Osteoblast (primary cell): Measurements from ENCODE around the gene TFDP2. TPM values are rescaled to one million over a fixed set of nuclear protein-coding genes. Genes with fewer than 3 reads are reported as not detected.

Experiments
- DNase-seq: peaks from one replicate; pipeline ENCODE4 v3.0.0; 2011; ENCODE audit warnings: low spot score, mixed read lengths; ENCODE audit not compliant: insufficient read length; ENCODE audit errors: missing footprints
- H2AFZ ChIP-seq: 2 replicates; pipeline ENCODE4 v1.6.0; 2011; ENCODE audit warnings: mild to moderate bottlenecking, low read length
- H3K27ac ChIP-seq: 2 replicates; pipeline ENCODE4 v1.5.1; 2011; ENCODE audit warnings: mild to moderate bottlenecking, low read depth, low read length, moderate library complexity
- H3K27me3 ChIP-seq: 2 replicates; pipeline ENCODE4 v1.6.0; 2012; ENCODE audit warnings: mild to moderate bottlenecking, control low read depth, inconsistent platforms, low read length, moderate library complexity; ENCODE audit not compliant: insufficient read depth
- H3K36me3 ChIP-seq: 2 replicates; pipeline ENCODE4 v1.5.1; 2011; ENCODE audit warnings: mild to moderate bottlenecking, low read length, control low read depth, moderate library complexity; ENCODE audit not compliant: insufficient read depth
- H3K4me1 ChIP-seq: 2 replicates; pipeline ENCODE4 v1.5.1; 2011; ENCODE audit warnings: mild to moderate bottlenecking, low read length, control low read depth, moderate library complexity; ENCODE audit not compliant: insufficient read depth
- H3K4me2 ChIP-seq: 2 replicates; pipeline ENCODE4 v1.6.0; 2011; ENCODE audit warnings: mild to moderate bottlenecking, low read length; ENCODE audit not compliant: insufficient read depth
- H3K4me3 ChIP-seq: fragments of 200-600 bp; sonication (generic); 3 replicates; pipeline ENCODE4 v1.5.1; 2012; ENCODE audit warnings: mild to moderate bottlenecking, low read length, inconsistent platforms; ENCODE audit not compliant: insufficient read depth
- H3K79me2 ChIP-seq: 2 replicates; pipeline ENCODE4 v1.6.0; 2012; ENCODE audit warnings: mild to moderate bottlenecking, low read length, control low read depth, inconsistent platforms; ENCODE audit not compliant: insufficient read depth
- H3K9me3 ChIP-seq: 2 replicates; pipeline ENCODE4 v1.5.1; 2011; ENCODE audit warnings: low read depth, low read length, control low read depth
- H4K20me1 ChIP-seq: 2 replicates; pipeline ENCODE4 v1.6.0; 2012; ENCODE audit warnings: mild to moderate bottlenecking, low read length, control low read depth; ENCODE audit not compliant: insufficient read depth
- total RNA-seq: library from RNA; depleted of rRNA; stranded (reverse); fragments of >200 nt; gene quantifications from 2 replicates; pipeline ENCODE4 v1.2.3, GENCODE V29; 2012
- TF ChIP-seq, protein P1 (sequence below): IDR thresholded peaks from 2 replicates; pipeline ENCODE4 v1.5.1; 2011; ENCODE audit warnings: mild to moderate bottlenecking, low read depth, low read length, moderate library complexity; ENCODE audit errors: extremely low read depth

The TFDP2 gene
- total RNA-seq, 1 donor, result 41.6 TPM

DNA sequence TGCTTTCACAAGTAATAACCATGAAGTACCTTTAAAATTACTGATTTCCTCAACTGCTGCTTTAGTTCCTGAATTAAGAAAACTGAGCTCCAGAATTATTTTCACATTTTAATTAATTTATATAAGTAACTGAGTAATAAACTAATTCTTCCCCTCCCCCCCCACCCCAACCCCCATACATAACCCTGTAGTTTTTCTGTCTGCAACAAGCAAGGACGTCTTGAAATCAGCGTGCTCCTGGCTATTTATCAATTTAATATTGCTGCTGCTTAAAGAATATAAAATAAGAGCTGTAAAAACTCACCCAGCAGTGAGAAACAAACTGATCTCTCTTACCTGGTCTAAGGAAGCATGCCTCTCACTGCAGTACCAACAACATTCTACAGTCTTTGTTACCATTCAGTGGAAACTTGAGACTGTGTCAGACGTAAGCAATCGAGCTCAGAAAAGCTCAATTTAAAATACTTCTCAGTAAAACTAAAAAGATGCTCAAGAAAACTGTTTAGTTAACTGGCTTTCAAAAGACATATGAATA is 121.0 kb downstream of the TFDP2 start:
- peak; percentile 66 for DNase-seq
- Histone ChIP-seq H3K27me3 (no peaks in the 10 kb centered on the region), H4K20me1 (no peaks in the 10 kb centered on the region), H3K4me2 (peak overlapping the region; percentile 89), H2AFZ (peak overlapping the region; percentile 84), H3K4me1 (peaks cover 5% of the 10 kb centered on the region), H3K27ac (no peak overlapping the region), H3K9me3 (no peaks in the 10 kb centered on the region), H3K36me3 (no peaks in the 10 kb centered on the region), H3K79me2 (no peaks in the 10 kb centered on the region), H3K4me3 (peak overlapping the region; percentile 72)
- TF ChIP-seq, protein P1, sequence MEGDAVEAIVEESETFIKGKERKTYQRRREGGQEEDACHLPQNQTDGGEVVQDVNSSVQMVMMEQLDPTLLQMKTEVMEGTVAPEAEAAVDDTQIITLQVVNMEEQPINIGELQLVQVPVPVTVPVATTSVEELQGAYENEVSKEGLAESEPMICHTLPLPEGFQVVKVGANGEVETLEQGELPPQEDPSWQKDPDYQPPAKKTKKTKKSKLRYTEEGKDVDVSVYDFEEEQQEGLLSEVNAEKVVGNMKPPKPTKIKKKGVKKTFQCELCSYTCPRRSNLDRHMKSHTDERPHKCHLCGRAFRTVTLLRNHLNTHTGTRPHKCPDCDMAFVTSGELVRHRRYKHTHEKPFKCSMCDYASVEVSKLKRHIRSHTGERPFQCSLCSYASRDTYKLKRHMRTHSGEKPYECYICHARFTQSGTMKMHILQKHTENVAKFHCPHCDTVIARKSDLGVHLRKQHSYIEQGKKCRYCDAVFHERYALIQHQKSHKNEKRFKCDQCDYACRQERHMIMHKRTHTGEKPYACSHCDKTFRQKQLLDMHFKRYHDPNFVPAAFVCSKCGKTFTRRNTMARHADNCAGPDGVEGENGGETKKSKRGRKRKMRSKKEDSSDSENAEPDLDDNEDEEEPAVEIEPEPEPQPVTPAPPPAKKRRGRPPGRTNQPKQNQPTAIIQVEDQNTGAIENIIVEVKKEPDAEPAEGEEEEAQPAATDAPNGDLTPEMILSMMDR, result no peak

DNA sequence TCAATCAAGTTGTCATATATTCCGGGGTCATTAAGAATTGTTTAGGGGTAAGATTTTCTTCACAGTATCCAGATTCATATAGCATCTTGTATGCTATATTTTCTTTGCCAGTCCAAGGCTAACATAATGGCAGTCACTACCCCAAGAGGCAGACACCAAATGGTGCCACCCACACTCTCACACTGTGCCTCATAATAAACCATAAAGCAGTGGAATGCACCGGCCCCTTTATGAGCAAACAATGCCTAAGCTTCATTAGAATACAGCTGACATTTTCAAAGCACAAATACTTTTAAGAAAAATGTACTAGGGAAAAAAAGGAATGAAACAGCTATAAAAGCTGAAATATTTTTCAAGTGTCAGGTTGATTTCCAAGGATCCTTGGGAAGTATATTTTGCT is 121.6 kb downstream of the TFDP2 start:
- no peaks in the 10 kb centered on the region for H3K27me3 ChIP-seq
- peaks cover 5% of the 10 kb centered on the region for H3K4me1 ChIP-seq
- H3K79me2 ChIP-seq, result no peaks in the 10 kb centered on the region
- no peak for DNase-seq
- peak overlapping the region; percentile 72 for H3K4me3 ChIP-seq
- H3K27ac ChIP-seq, result no peak overlapping the region
- no peaks in the 10 kb centered on the region for H4K20me1 ChIP-seq
- peak overlapping the region; percentile 89 for H3K4me2 ChIP-seq
- TF ChIP-seq, protein P1, result no peak
- no peaks in the 10 kb centered on the region for H3K36me3 ChIP-seq
- H2AFZ ChIP-seq, result peak overlapping the region; percentile 8
- no peaks in the 10 kb centered on the region for H3K9me3 ChIP-seq

DNA sequence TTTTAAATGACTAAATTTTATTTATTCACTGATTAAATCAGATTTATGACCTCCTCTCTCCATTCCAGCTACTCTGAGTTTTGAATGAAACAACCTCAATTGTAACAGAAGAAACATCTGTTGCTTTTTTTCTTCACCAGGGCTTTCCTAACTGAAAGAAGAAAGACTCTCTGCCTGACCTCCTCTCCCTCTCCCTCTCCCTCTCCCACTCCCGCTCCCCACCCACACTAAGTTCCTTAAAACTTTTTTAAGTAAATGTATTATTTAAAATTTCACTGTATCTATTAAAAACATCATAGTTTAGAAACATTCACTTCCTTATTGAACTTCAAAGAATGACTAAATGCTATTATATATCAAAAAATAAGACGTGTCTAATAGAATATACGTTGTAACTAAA is 122.0 kb downstream of the TFDP2 start:
- Histone ChIP-seq H4K20me1 (no peaks in the 10 kb centered on the region), H3K27ac (no peak overlapping the region), H3K36me3 (no peaks in the 10 kb centered on the region), H3K4me2 (peak overlapping the region; percentile 89), H3K9me3 (no peaks in the 10 kb centered on the region), H3K79me2 (no peaks in the 10 kb centered on the region), H2AFZ (peak overlapping the region; percentile 8), H3K27me3 (no peaks in the 10 kb centered on the region), H3K4me1 (peaks cover 5% of the 10 kb centered on the region), H3K4me3 (peak overlapping the region; percentile 72)
- TF ChIP-seq, protein P1, result no peak
- no peak for DNase-seq

DNA sequence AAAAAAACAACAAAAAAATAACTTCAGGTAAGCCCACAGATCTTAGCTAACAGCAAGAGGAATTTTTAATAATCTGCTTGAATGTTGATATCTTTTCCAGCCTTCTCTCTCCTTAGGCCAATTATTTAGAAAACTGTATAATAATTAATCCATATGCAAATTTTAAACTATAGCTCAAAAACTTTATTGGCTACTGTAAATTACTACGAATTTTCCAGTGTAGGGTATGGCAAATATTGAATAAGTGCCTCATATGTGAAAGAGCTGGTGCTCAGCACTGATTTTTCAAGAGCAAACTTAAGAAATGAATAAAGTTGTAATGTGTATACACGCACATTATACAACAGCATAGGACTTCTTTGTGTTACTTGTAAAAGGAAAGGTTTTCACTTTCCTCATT is 123.0 kb downstream of the TFDP2 start:
- no peaks in the 10 kb centered on the region for H4K20me1 ChIP-seq
- H3K27ac ChIP-seq, result no peak overlapping the region
- no peaks in the 10 kb centered on the region for H3K36me3 ChIP-seq
- H3K9me3 ChIP-seq, result no peaks in the 10 kb centered on the region
- no peak for DNase-seq
- no peak overlapping the region for H3K4me2 ChIP-seq
- no peak overlapping the region for H2AFZ ChIP-seq
- no peaks in the 10 kb centered on the region for H3K27me3 ChIP-seq
- peaks cover 5% of the 10 kb centered on the region for H3K4me1 ChIP-seq
- H3K79me2 ChIP-seq, result no peaks in the 10 kb centered on the region
- no peak overlapping the region for H3K4me3 ChIP-seq
- TF ChIP-seq, protein P1, result no peak
